Endothelial cell of umbilical vein (primary cell): ENCODE measurements around the gene BIRC5.

ENCODE experiments used
- CTCF ChIP-seq, 2 donors: IDR thresholded peaks; 1 replicate in 1 of 2; 2 replicates in 1 of 2; pipeline ENCODE4 v1.5.1; 2011; ENCODE audit warnings: low read length in 2 of 2, mild to moderate bottlenecking in 2 of 2, moderate library complexity in 2 of 2, control low read depth in 1 of 2, inconsistent platforms in 1 of 2, low read depth in 1 of 2; ENCODE audit not compliant: insufficient read depth in 1 of 2; ENCODE audit errors: extremely low read depth in 1 of 2
- EZH2 ChIP-seq: IDR thresholded peaks from 2 replicates; pipeline ENCODE4 v1.6.1; 2012; ENCODE audit warnings: borderline replicate concordance, low read depth, mild to moderate bottlenecking, moderate library complexity, low read length, inconsistent platforms; ENCODE audit not compliant: severe bottlenecking
- JUN ChIP-seq: IDR thresholded peaks from 2 replicates; pipeline ENCODE4 v1.6.1; 2011; ENCODE audit warnings: borderline replicate concordance, low read depth; ENCODE audit not compliant: insufficient read length, insufficient read depth
- POLR2A ChIP-seq: IDR thresholded peaks from 2 replicates; pipeline ENCODE4 v1.6.1; 2012; ENCODE audit warnings: low read depth, mild to moderate bottlenecking, control low read depth, low read length
- POLR2AphosphoS5 ChIP-seq: IDR thresholded peaks from 2 replicates; pipeline ENCODE4 v1.6.1; 2012; ENCODE audit warnings: low read depth, mild to moderate bottlenecking, control low read depth, low read length, moderate library complexity; ENCODE audit not compliant: insufficient read depth

GRCh38 chr17:78173097-78173715 is 40.8 kb upstream of the BIRC5 start:
- TF ChIP-seq CTCF (IDR thresholded peaks at IDR 0.05; ENCODE audit: extremely low read depth in 1 of 2, insufficient read depth in 1 of 2, low read depth in 1 of 2, low read length in 2 of 2) (no peak), POLR2A (no peak), EZH2 (no peak), POLR2AphosphoS5 (no peak), JUN (no peak)
